DND-41 (cell line): ENCODE data around the gene SDK2.

ENCODE experiments used
- ATAC-seq: fragments of 200-7000 bp; cut with Tn5 transposase; 3 replicates; pipeline ENCODE4 v1.9.1; 2021; ENCODE audit warnings: low read depth; ENCODE audit not compliant: insufficient read depth
- DNase-seq: peaks from one replicate; pipeline ENCODE4 v3.0.0-alpha.2; 2020
- H2AFZ ChIP-seq: 2 replicates; pipeline ENCODE4 v1.6.0; 2012; ENCODE audit warnings: low read depth, low read length
- H3K27ac ChIP-seq: 2 replicates; pipeline ENCODE4 v1.5.1; 2012; ENCODE audit warnings: low read length, inconsistent platforms
- H3K27me3 ChIP-seq: fragments of 200-600 bp; sonication (generic); 2 replicates; pipeline ENCODE4 v1.6.0; 2012; ENCODE audit warnings: low read length, mild to moderate bottlenecking, inconsistent platforms; ENCODE audit not compliant: insufficient read depth, poor library complexity
- H3K36me3 ChIP-seq: 2 replicates; pipeline ENCODE4 v1.5.1; 2012; ENCODE audit warnings: low read length, inconsistent platforms; ENCODE audit not compliant: insufficient read depth
- H3K4me1 ChIP-seq: 2 replicates; pipeline ENCODE4 v1.5.1; 2012; ENCODE audit warnings: mild to moderate bottlenecking, low read length; ENCODE audit not compliant: insufficient read depth
- H3K4me2 ChIP-seq: 2 replicates; pipeline ENCODE4 v1.6.0; 2012; ENCODE audit warnings: mild to moderate bottlenecking, moderate library complexity, low read length, inconsistent platforms; ENCODE audit not compliant: insufficient read depth
- H3K4me3 ChIP-seq, 2 experiments: fragments of 200-600 bp in 1 of 2; shearing (Covaris generic) in 1 of 2; 2 replicates each; pipeline ENCODE4 v1.5.1; 2012 to 2016; ENCODE audit warnings: inconsistent platforms in 2 of 2, low read length in 2 of 2, mild to moderate bottlenecking in 2 of 2, low read depth in 1 of 2, moderate library complexity in 1 of 2
- H3K79me2 ChIP-seq: 2 replicates; pipeline ENCODE4 v1.6.0; 2012; ENCODE audit warnings: low read length, inconsistent platforms; ENCODE audit not compliant: insufficient read depth
- H3K9ac ChIP-seq: 2 replicates; pipeline ENCODE4 v1.6.0; 2012; ENCODE audit warnings: low read depth, mild to moderate bottlenecking, inconsistent platforms, low read length, moderate library complexity
- H3K9me3 ChIP-seq: 2 replicates; pipeline ENCODE4 v1.5.1; 2012; ENCODE audit warnings: low read length, moderate library complexity, mild to moderate bottlenecking, inconsistent platforms; ENCODE audit not compliant: insufficient read depth, severe bottlenecking
- H4K20me1 ChIP-seq: 2 replicates; pipeline ENCODE4 v1.6.0; 2012; ENCODE audit warnings: low read length; ENCODE audit not compliant: insufficient read depth
- EZH2 ChIP-seq: IDR thresholded peaks from 3 replicates; pipeline ENCODE4 v1.6.1; 2012; ENCODE audit warnings: borderline replicate concordance, low read depth, mild to moderate bottlenecking, moderate library complexity, low read length, inconsistent platforms; ENCODE audit not compliant: severe bottlenecking
- TF ChIP-seq, protein P1 (sequence below): IDR thresholded peaks from 2 replicates; pipeline ENCODE4 v1.5.1; 2012; ENCODE audit warnings: borderline replicate concordance, low read length, moderate library complexity, mild to moderate bottlenecking; ENCODE audit not compliant: poor library complexity, severe bottlenecking; ENCODE audit errors: extremely low read depth

SDK2 gene

DNA sequence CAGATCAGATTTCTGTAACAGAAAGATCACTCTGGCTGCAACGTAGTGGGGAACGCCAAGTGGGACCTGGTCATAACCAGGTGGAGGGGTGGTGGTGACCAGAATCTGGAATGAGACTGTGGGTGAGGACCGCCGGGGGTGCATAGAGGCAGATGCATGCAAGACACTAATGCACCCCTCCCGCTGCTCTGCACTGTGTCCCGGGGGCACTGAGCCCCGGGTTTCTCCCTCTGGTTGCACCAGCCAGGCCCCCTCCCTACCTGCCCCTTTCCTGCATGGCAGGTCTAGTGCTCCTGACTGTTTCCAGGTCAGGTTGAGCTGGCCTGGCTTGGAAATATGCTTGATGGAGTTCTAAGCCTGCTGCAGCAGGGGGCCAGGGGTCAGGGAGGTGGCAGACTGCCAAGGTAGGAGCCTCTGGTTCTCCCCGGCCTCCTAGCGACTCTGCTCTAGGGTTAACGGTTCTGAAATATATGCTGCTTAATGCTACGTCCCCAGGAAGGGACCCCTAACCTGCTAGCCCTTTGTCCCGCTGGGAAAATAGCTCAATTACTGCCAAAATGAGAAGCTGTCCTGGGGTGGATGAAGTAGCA, 94.3 kb downstream of the SDK2 start:
- no peak for ATAC-seq
- H3K9ac ChIP-seq: no peak overlapping the region
- no peak overlapping the region for H3K4me2 ChIP-seq
- no peaks in the 10 kb centered on the region for H3K9me3 ChIP-seq
- peaks cover 8% of the 10 kb centered on the region for H3K4me1 ChIP-seq
- TF ChIP-seq, protein P1, sequence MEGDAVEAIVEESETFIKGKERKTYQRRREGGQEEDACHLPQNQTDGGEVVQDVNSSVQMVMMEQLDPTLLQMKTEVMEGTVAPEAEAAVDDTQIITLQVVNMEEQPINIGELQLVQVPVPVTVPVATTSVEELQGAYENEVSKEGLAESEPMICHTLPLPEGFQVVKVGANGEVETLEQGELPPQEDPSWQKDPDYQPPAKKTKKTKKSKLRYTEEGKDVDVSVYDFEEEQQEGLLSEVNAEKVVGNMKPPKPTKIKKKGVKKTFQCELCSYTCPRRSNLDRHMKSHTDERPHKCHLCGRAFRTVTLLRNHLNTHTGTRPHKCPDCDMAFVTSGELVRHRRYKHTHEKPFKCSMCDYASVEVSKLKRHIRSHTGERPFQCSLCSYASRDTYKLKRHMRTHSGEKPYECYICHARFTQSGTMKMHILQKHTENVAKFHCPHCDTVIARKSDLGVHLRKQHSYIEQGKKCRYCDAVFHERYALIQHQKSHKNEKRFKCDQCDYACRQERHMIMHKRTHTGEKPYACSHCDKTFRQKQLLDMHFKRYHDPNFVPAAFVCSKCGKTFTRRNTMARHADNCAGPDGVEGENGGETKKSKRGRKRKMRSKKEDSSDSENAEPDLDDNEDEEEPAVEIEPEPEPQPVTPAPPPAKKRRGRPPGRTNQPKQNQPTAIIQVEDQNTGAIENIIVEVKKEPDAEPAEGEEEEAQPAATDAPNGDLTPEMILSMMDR: no peak
- TF ChIP-seq EZH2: no peak
- no peaks in the 10 kb centered on the region for H4K20me1 ChIP-seq
- no peak overlapping the region for H2AFZ ChIP-seq
- no peak for DNase-seq
- no peaks in the 10 kb centered on the region for H3K79me2 ChIP-seq
- no peak overlapping the region for H3K4me3 ChIP-seq
- H3K36me3 ChIP-seq: no peaks in the 10 kb centered on the region
- H3K27me3 ChIP-seq: no peaks in the 10 kb centered on the region
- H3K27ac ChIP-seq: no peak overlapping the region

DNA sequence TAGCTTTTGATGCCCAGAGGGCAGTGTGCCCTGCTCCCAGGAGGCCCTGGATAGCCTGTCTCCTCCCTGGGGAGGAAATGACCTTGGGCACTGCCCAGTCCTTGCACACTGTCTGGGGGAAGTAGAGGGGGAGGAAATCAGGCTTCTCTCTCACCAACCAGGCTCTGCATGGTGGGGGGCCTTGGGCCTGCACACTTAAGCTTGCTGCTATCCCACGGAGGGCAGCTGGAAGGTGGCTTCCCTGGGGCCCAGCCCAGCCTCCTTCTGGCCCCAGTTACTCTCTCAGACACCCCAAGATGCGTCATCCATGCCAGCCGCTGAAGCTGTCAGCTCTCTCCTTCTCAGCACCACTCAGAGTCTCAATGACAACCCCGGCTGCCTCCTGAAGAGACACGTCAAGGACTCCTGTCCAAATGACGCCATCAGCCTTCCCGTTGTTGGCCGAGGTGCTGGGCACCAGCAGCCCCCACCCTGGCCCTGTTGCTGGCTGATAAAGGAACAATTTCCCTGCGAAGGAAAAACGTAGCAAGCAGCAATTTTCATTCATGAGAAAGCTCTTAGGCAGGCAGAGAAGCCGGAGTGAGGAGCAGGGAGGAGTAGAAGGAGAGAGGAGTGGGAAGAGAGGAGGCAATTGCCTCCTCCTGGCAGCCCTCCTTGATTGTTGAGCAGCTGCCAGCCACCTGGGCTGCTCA, 95.5 kb downstream of the SDK2 start:
- H3K4me3 ChIP-seq: no peak overlapping the region
- peaks cover 1% of the 10 kb centered on the region for H3K4me1 ChIP-seq
- no peaks in the 10 kb centered on the region for H3K79me2 ChIP-seq
- DNase-seq (no peak), ATAC-seq (no peak)
- no peaks in the 10 kb centered on the region for H3K9me3 ChIP-seq
- H3K9ac ChIP-seq: no peak overlapping the region
- no peak overlapping the region for H2AFZ ChIP-seq
- TF ChIP-seq, protein P1: no peak
- TF ChIP-seq EZH2: no peak
- H3K4me2 ChIP-seq: no peak overlapping the region
- no peaks in the 10 kb centered on the region for H4K20me1 ChIP-seq
- no peaks in the 10 kb centered on the region for H3K36me3 ChIP-seq
- H3K27ac ChIP-seq: no peak overlapping the region
- H3K27me3 ChIP-seq: no peaks in the 10 kb centered on the region

DNA sequence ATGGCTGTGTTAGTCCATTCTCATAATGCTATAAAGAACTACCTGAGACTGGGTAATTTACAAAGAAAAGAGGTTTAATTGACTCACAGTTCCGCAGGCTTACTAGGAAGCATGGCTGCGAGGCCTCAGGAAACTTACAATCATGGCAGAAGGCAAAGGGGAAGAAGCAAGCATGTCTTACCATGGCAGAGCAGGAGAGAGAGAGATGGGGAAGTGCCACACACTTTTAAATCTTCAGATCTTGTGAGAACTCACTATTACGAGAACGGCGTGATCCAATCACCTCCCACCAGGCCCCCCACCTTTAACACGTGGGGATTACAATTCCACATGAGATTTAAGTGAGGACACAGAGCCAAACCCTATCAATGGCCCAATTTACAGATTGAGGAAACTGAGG, 96.5 kb downstream of the SDK2 start:
- Histone ChIP-seq H3K9me3 (no peaks in the 10 kb centered on the region), H3K4me3 (no peak overlapping the region), H3K36me3 (no peaks in the 10 kb centered on the region), H3K27me3 (no peaks in the 10 kb centered on the region), H3K4me1 (no peaks in the 10 kb centered on the region; the same call in 1 of the 2 replicates), H2AFZ (no peak overlapping the region), H3K27ac (no peak overlapping the region), H3K9ac (no peak overlapping the region), H3K4me2 (no peak overlapping the region), H3K79me2 (no peaks in the 10 kb centered on the region), H4K20me1 (no peaks in the 10 kb centered on the region)
- TF ChIP-seq, protein P1: no peak
- TF ChIP-seq EZH2: no peak
- ATAC-seq: no peak
- DNase-seq: no peak
